Peyer's patch (tissue), 4 donors: Measurements from ENCODE around the gene MFN2. TPM values are rescaled to one million over a fixed set of nuclear protein-coding genes. Genes with fewer than 3 reads are reported as not detected.
"Not testable (repeated sequence)": the region's sequence is repeated elsewhere in the genome, so short reads cannot be mapped to it uniquely, and the experiment has no call there.

Experiments
- DNase-seq, 3 donors: peaks; one replicate each; pipeline ENCODE4 v3.0.0-alpha.2; 2017 to 2019
- H3K27ac ChIP-seq, 4 donors: fragments of 200-600 bp; sonication (generic); one replicate each; pipeline ENCODE4 v1.5.1; 2016 to 2019
- H3K27me3 ChIP-seq, 2 donors: fragments of 200-600 bp; sonication (generic); one replicate each; pipeline ENCODE4 v1.5.1; 2019
- H3K36me3 ChIP-seq, 3 donors: fragments of 200-600 bp; sonication (generic); one replicate each; pipeline ENCODE4 v1.5.1; 2016 to 2019
- H3K4me1 ChIP-seq, 4 donors: fragments of 200-600 bp; sonication (generic); one replicate each; pipeline ENCODE4 v1.5.1; 2016 to 2019
- H3K4me3 ChIP-seq, 4 donors: fragments of 200-600 bp; sonication (generic); 1 replicate in 3 of 4; 2 replicates in 1 of 4; pipeline ENCODE4 v1.5.1; 2016 to 2019; ENCODE audit warnings: mild to moderate bottlenecking in 1 of 4
- H3K9me3 ChIP-seq, 4 donors: fragments of 200-600 bp; sonication (generic); one replicate each; pipeline ENCODE4 v1.5.1; 2016 to 2019; ENCODE audit warnings: mild to moderate bottlenecking in 1 of 4
- CTCF ChIP-seq, 6 experiments: fragments of 450-650 bp in 4 of 6; fragments of 200-600 bp in 2 of 6; sonication (generic) in 1 of 6; IDR thresholded peaks; one replicate each; pipeline ENCODE4 v1.5.1; 2017 to 2019; ENCODE audit warnings: antibody characterized with exemption in 6 of 6, mild to moderate bottlenecking in 3 of 6, moderate library complexity in 1 of 6
- POLR2A ChIP-seq, 2 donors: fragments of 450-650 bp; IDR thresholded peaks; one replicate each; pipeline ENCODE4 v1.5.1; 2017; ENCODE audit warnings: antibody characterized with exemption in 2 of 2, mild to moderate bottlenecking in 2 of 2, moderate library complexity in 2 of 2
- total RNA-seq, 4 donors: library from RNA; depleted of rRNA; stranded (reverse); fragments of >200 nt; gene quantifications; one replicate each; pipeline ENCODE4 v1.1.0, GENCODE V29; 2016

MFN2 gene
- total RNA-seq, 4 donors from 2014 or later = 54.5 to 101 (median 94.9) TPM

GRCh38 chr1:12028957-12029511 is 48.8 kb downstream of the MFN2 start:
- Histone ChIP-seq H3K27me3 (no peaks in the 10 kb centered on the region), H3K4me3 (no peak overlapping the region), H3K36me3 (peaks cover 0 to 72% (median 0%) of the 10 kb centered on the region in 3 donors), H3K9me3 (no peaks in the 10 kb centered on the region), H3K4me1 (no peaks in the 10 kb centered on the region), H3K27ac (no peak overlapping the region)
- TF ChIP-seq CTCF (IDR thresholded peaks at IDR 0.05) = no peak
- no peak for TF ChIP-seq POLR2A (IDR thresholded peaks at IDR 0.05)
- DNase-seq = no peak

GRCh38 chr1:12029720-12030339 is 49.6 kb downstream of the MFN2 start:
- TF ChIP-seq POLR2A (IDR thresholded peaks at IDR 0.05) (no peak), CTCF (IDR thresholded peaks at IDR 0.05) (no peak)
- H3K4me3 ChIP-seq = no peak overlapping the region
- H3K27me3 ChIP-seq = no peaks in the 10 kb centered on the region
- no peaks in the 10 kb centered on the region for H3K4me1 ChIP-seq
- H3K27ac ChIP-seq = no peak overlapping the region
- peaks cover 0 to 64% (median 0%) of the 10 kb centered on the region in 3 donors for H3K36me3 ChIP-seq
- H3K9me3 ChIP-seq = no peaks in the 10 kb centered on the region
- no peak for DNase-seq

GRCh38 chr1:12031039-12031980 is 51.1 kb downstream of the MFN2 start:
- H3K36me3 ChIP-seq = peaks cover 0 to 49% (median 0%) of the 10 kb centered on the region in 3 donors
- TF ChIP-seq POLR2A (IDR thresholded peaks at IDR 0.05) (no peak), CTCF (IDR thresholded peaks at IDR 0.05) (peak in 4 of 6 experiments; percentile 22 to 43 (median 38))
- H3K9me3 ChIP-seq = no peaks in the 10 kb centered on the region
- no peak overlapping the region for H3K27ac ChIP-seq
- H3K4me3 ChIP-seq = no peak overlapping the region
- H3K27me3 ChIP-seq = no peaks in the 10 kb centered on the region
- DNase-seq = peak in 1 of 3 donors; percentile 68
- no peaks in the 10 kb centered on the region for H3K4me1 ChIP-seq

GRCh38 chr1:12032161-12032621 is 51.9 kb downstream of the MFN2 start:
- H3K4me1 ChIP-seq = no peaks in the 10 kb centered on the region
- TF ChIP-seq POLR2A (IDR thresholded peaks at IDR 0.05) = no peak
- no peak for TF ChIP-seq CTCF (IDR thresholded peaks at IDR 0.05)

GRCh38 chr1:12033441-12033840 is 53.2 kb downstream of the MFN2 start:
- not testable (repeated sequence) for H3K27ac ChIP-seq, H3K4me3 ChIP-seq, H3K4me1 ChIP-seq, DNase-seq, H3K9me3 ChIP-seq, H3K27me3 ChIP-seq
- H3K36me3 ChIP-seq = peaks cover 0 to 36% (median 0%) of the 10 kb centered on the region in 3 donors

More at GRCh38 chr1:12032161-12032621, 51.9 kb downstream of the MFN2 start:
- Histone ChIP-seq H3K36me3 (peaks cover 0 to 42% (median 0%) of the 10 kb centered on the region in 3 donors), H3K9me3 (no peaks in the 10 kb centered on the region), H3K27ac (no peak overlapping the region), H3K4me3 (no peak overlapping the region), H3K27me3 (no peaks in the 10 kb centered on the region)
- no peak for DNase-seq
